GM12872 (cell line): ENCODE measurements around the gene C16orf86.

Experiments used
- CTCF ChIP-seq: IDR thresholded peaks from 3 replicates; pipeline ENCODE4 v1.5.1; 2011; ENCODE audit warnings: low read depth, mild to moderate bottlenecking, low read length, moderate library complexity; ENCODE audit not compliant: insufficient read depth

Gene C16orf86

GRCh38 chr16:67666559-67667452 lies at the start of gene C16orf86, which contains the start of gene ENKD1:
C16orf86 (plus strand) TSS chr16:67666814; CDS start chr16:67666971, 157 bp downstream.
ENKD1 (minus strand) TSS chr16:67666750; CDS start chr16:67666442, 308 bp downstream.
- no peak for TF ChIP-seq CTCF

GRCh38 chr16:67628216-67628615 lies 38.4 kb upstream of the C16orf86 start:
- TF ChIP-seq CTCF: no peak

GRCh38 chr16:67632415-67633172 lies 34.0 kb upstream of the C16orf86 start:
- no peak for TF ChIP-seq CTCF

DNA sequence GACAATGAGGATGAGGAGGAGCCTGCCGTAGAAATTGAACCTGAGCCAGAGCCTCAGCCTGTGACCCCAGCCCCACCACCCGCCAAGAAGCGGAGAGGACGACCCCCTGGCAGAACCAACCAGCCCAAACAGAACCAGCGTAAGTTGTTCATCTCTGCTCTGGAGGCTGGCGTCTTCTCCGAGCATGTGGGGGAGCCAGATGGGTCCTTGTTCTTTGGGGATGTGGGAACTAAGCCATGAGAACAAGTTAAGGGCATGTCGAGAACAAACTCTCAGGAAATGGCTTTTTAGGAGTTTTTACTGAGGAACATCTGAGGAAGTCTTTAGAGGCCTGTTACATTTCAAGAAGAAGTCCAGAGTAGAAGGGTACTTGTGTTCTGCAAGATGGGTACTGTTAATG lies 29.9 kb upstream of the C16orf86 start:
- no peak for TF ChIP-seq CTCF

DNA sequence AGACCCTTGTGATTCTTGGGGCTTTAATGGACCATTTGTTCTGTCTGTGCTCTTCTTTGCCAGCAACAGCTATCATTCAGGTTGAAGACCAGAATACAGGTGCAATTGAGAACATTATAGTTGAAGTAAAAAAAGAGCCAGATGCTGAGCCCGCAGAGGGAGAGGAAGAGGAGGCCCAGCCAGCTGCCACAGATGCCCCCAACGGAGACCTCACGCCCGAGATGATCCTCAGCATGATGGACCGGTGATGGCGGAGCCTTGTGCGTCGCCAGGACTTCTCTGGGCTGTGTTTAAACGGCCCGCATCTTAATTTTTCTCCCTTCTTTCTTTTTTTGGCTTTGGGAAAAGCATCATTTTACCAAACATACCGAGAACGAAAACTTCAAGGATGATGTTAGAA lies 29.0 kb upstream of the C16orf86 start:
- no peak for TF ChIP-seq CTCF

DNA sequence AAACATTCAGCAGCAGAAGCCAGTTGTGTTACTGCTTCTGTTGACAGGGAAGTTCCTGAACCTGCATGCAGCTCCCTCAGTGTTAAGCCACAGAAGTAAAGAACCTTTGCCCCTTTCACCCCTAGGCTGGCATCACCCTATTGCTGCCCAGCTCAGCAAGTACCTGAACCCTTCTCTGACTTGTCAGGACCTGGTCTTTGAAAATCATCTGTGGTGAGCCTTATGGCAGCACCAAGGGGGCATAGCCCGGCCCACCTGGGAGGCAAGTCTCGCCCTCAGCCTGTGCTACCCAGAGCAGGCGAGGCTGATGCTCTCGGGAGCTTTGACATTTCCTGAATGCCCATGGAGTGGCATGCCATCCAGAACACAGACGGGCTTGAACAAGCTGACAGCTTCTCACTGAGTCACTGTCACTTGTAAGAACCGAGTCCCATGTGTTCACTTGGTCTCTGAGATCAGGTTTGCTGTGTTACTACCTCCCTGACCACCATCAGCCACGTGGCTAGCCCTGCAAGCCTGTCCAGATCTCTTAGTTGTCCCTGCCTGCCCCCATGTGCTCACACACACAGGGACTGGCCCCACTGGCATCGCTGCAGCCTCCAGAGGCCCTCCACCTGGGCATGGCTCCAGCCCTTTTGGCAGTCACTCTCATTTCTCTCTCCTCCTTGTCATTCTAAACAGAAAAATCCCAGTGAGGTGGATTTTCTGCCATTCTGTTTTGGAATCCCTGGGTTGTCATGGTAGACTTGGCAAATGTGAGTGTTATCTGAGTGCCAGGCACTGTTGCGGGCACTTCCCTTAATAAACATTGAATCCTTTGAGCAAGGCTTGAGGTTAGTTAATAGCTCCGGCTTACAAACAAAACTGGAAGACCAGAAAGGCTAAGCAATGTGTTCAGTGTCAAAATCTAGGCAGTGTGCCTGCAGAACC lies 24.6 kb upstream of the C16orf86 start:
- TF ChIP-seq CTCF: no peak
